Fibroblast of the aortic adventitia (primary cell): ENCODE results near the gene PRAMEF4. TPM values are rescaled to one million over a fixed set of nuclear protein-coding genes. Genes with fewer than 3 reads are reported as not detected.
"Not testable (repeated sequence)": the region's sequence is repeated elsewhere in the genome, so short reads cannot be mapped to it uniquely, and the experiment has no call there.

ENCODE experiments used
- DNase-seq: peaks from one replicate; pipeline ENCODE4 v3.0.0-alpha.2; 2010; ENCODE audit warnings: low read depth
- H3K4me3 ChIP-seq: 2 replicates; pipeline ENCODE4 v1.5.1; 2011; ENCODE audit warnings: low read depth, mild to moderate bottlenecking, control low read depth, low read length, moderate library complexity
- total RNA-seq: library from RNA; depleted of rRNA; stranded (reverse); fragments of >200 nt; gene quantifications from 2 replicates; pipeline ENCODE4 v1.2.3, GENCODE V29; 2012; ENCODE audit warnings: low replicate concordance
- TF ChIP-seq, protein P1 (sequence below): IDR thresholded peaks from 2 replicates; pipeline ENCODE4 v1.5.1; 2011; ENCODE audit warnings: mild to moderate bottlenecking, low read length, control low read depth, inconsistent platforms; ENCODE audit not compliant: insufficient read depth

The PRAMEF4 gene
- total RNA-seq = not detected in 2 replicates

- not testable (repeated sequence) for DNase-seq, H3K4me3 ChIP-seq
These were observed at the start of gene PRAMEF4 for GRCh38 chr1:12886101-12886500. TSS of gene PRAMEF4 (minus strand) at chr1:12886201. CDS start at chr1:12883394, 2,807 bp downstream.

DNA sequence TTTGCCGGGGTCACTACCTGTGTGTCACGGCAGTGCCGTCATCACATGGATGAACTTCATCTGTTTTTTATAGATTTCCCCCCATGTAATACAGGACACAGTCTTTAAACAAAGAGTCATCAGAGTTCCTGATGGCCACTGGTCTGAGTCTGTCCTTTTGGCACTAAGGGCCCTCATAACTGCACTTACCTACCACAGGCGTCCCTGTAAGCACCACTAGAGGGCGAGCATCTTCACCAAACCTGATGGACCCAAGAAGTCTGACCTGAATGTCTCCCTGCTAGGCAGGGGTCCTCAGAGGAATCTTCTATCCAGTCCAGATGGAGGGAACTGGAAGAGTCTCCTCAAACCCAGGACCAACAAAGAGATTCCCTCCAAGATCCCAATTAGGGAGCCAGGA lies 38.4 kb upstream of the PRAMEF4 start:
- not testable (repeated sequence) for H3K4me3 ChIP-seq, DNase-seq

DNA sequence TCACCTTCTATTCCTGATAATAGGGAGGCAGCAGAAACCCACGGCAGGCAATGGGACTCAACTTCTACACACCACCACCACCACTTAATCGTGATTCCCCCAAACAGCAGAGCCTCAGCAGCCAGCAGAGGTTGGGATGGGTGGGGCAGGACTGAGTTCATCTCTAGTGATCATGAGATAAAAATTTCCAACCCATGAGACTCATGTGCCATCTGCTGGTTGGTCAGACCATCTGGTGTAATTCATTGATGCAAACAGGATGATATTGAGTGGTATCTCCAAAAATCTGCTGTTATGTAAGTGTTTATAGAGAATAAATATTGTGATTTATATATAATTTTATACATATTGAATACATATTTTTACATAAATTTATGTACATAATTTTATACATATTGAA lies 35.7 kb upstream of the PRAMEF4 start:
- DNase-seq, H3K4me3 ChIP-seq: not testable (repeated sequence)

- H3K4me3 ChIP-seq = not testable (repeated sequence)
These were observed 30.3 kb upstream of the PRAMEF4 start, which contains the start of gene PRAMEF7 for GRCh38 chr1:12916310-12916709. TSS of gene PRAMEF7 (plus strand) at chr1:12916610. CDS start at chr1:12917693, 1,083 bp downstream.

GRCh38 chr1:12903793-12904572 lies 18.0 kb upstream of the PRAMEF4 start:
- not testable (repeated sequence) for H3K4me3 ChIP-seq, DNase-seq

More at GRCh38 chr1:12916310-12916709, 30.3 kb upstream of the PRAMEF4 start, which contains the start of gene PRAMEF7:
- not testable (repeated sequence) for DNase-seq

- not testable (repeated sequence) for DNase-seq, H3K4me3 ChIP-seq
These were observed 13.2 kb upstream of the PRAMEF4 start for GRCh38 chr1:12899186-12899585.

- DNase-seq, H3K4me3 ChIP-seq: not testable (repeated sequence)
These were observed 12.2 kb upstream of the PRAMEF4 start, which contains the start of gene PRAMEF10 for GRCh38 chr1:12898170-12898569. TSS of gene PRAMEF10 (minus strand) at chr1:12898270. CDS start at chr1:12895847, 2,423 bp downstream.

DNA sequence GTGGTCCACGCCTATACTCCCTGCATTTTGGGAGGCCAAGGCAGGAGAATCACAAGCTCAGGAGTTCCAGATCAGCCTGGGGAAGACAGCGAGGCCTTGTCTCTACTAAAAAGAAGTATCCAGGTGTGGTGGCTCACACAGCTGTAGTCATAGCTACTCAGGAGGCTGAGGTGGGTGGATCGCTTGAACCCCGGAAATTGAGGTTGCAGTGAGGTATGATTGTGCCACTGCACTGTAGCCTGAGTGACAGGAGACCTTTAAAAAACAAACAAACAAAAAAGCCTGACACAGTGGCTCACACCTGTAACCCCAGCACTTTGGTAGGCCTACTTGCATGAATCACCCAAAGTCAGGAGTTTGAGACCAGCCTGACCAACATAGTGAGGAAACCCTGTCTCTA lies 7.5 kb downstream of the PRAMEF4 start:
- DNase-seq, H3K4me3 ChIP-seq: not testable (repeated sequence)

- not testable (repeated sequence) for DNase-seq, H3K4me3 ChIP-seq
These were observed 22.7 kb downstream of the PRAMEF4 start for GRCh38 chr1:12863131-12863880.

- DNase-seq, H3K4me3 ChIP-seq: not testable (repeated sequence)
These were observed 29.2 kb downstream of the PRAMEF4 start, which contains the start of gene PRAMEF2 for GRCh38 chr1:12856786-12857185. TSS of gene PRAMEF2 (plus strand) at chr1:12857086. CDS start at chr1:12859010, 1,924 bp downstream.

- DNase-seq = peak; percentile 30
- TF ChIP-seq, protein P1, sequence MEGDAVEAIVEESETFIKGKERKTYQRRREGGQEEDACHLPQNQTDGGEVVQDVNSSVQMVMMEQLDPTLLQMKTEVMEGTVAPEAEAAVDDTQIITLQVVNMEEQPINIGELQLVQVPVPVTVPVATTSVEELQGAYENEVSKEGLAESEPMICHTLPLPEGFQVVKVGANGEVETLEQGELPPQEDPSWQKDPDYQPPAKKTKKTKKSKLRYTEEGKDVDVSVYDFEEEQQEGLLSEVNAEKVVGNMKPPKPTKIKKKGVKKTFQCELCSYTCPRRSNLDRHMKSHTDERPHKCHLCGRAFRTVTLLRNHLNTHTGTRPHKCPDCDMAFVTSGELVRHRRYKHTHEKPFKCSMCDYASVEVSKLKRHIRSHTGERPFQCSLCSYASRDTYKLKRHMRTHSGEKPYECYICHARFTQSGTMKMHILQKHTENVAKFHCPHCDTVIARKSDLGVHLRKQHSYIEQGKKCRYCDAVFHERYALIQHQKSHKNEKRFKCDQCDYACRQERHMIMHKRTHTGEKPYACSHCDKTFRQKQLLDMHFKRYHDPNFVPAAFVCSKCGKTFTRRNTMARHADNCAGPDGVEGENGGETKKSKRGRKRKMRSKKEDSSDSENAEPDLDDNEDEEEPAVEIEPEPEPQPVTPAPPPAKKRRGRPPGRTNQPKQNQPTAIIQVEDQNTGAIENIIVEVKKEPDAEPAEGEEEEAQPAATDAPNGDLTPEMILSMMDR = no peak
These were observed 34.2 kb downstream of the PRAMEF4 start for GRCh38 chr1:12851779-12852178.

GRCh38 chr1:12848620-12849019 lies 37.4 kb downstream of the PRAMEF4 start, which contains the start of gene HNRNPCL1:
TSS of gene HNRNPCL1 (minus strand) at chr1:12848720. CDS start at chr1:12848289, 431 bp downstream.
- DNase-seq, H3K4me3 ChIP-seq: not testable (repeated sequence)

More at GRCh38 chr1:12851779-12852178, 34.2 kb downstream of the PRAMEF4 start:
- no peak overlapping the region for H3K4me3 ChIP-seq

- not testable (repeated sequence) for DNase-seq, H3K4me3 ChIP-seq
These were observed 52.8 kb downstream of the PRAMEF4 start for GRCh38 chr1:12833251-12833650.

DNA sequence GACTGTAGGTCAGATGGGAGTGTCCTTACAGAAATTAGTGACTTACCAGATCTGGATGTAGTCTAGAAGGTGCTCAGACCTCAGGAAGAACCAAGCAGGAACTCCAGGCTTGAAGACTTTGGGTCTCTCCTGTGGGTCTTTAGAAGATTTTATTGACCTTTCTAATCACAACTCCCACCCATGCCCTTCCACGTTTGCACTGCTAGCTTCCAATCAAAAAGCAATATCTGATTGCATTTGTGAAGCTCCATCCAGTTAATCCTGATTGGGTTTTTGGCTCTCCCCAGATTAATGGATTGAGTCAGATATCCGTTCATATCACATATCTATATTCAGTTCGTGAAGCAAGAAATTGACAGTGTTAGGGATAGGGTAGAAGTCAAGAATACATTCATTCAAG lies 54.7 kb downstream of the PRAMEF4 start, which contains the start of gene PRAMEF11:
Gene PRAMEF11, minus strand, starts transcription at position 101 of the 400 bp plus-strand sequence. CDS start 2,621 bp downstream, outside the sequence.
- H3K4me3 ChIP-seq, DNase-seq: not testable (repeated sequence)
